Measurements from ENCODE around the gene ZNF860.

DNA sequence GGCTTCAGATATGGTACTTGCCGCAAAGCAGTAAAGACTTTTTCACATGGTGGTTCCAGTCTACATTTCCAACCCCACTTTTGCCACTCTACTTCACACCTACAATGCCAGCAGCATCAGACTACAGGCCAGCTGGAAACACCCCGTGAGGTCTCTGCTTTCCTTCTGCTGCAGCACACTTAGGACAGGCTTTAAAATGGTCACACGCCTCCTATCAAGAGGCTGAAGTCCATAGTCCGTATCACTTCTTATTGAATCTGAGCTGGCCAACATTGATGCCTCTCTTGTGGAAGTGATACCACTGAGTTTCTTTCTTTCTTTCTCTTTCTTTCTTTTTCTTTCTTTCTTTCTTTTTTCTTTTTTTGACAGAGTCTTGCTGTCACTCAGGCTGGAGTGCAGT, 59.8 kb downstream of the ZNF860 start:
- TF ChIP-seq POLR2AphosphoS5 (IDR thresholded peaks at IDR 0.05), result no peak
- TF ChIP-seq, protein P1, sequence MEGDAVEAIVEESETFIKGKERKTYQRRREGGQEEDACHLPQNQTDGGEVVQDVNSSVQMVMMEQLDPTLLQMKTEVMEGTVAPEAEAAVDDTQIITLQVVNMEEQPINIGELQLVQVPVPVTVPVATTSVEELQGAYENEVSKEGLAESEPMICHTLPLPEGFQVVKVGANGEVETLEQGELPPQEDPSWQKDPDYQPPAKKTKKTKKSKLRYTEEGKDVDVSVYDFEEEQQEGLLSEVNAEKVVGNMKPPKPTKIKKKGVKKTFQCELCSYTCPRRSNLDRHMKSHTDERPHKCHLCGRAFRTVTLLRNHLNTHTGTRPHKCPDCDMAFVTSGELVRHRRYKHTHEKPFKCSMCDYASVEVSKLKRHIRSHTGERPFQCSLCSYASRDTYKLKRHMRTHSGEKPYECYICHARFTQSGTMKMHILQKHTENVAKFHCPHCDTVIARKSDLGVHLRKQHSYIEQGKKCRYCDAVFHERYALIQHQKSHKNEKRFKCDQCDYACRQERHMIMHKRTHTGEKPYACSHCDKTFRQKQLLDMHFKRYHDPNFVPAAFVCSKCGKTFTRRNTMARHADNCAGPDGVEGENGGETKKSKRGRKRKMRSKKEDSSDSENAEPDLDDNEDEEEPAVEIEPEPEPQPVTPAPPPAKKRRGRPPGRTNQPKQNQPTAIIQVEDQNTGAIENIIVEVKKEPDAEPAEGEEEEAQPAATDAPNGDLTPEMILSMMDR (IDR thresholded peaks at IDR 0.05), result no peak
- no peak for TF ChIP-seq EP300 (IDR thresholded peaks at IDR 0.05)
